Suprapubic skin (tissue), 4 donors: ENCODE data around the gene CLCNKA. TPM values are rescaled to one million over a fixed set of nuclear protein-coding genes. Genes with fewer than 3 reads are reported as not detected.
"Not testable (repeated sequence)": the region's sequence is repeated elsewhere in the genome, so short reads cannot be mapped to it uniquely, and the experiment has no call there.

ENCODE experiments used
- DNase-seq, 2 donors: peaks; one replicate each; pipeline ENCODE4 v3.0.0-alpha.2; 2019; ENCODE audit warnings: low spot score in 2 of 2
- H3K27ac ChIP-seq: fragments of 200-600 bp; sonication (generic); one replicate; pipeline ENCODE4 v1.5.1; 2019
- H3K27me3 ChIP-seq: fragments of 200-600 bp; sonication (generic); one replicate; pipeline ENCODE4 v1.5.1; 2019
- H3K36me3 ChIP-seq: fragments of 200-600 bp; sonication (generic); one replicate; pipeline ENCODE4 v1.5.1; 2019
- H3K4me1 ChIP-seq: fragments of 200-600 bp; sonication (generic); one replicate; pipeline ENCODE4 v1.5.1; 2019
- H3K4me3 ChIP-seq: fragments of 200-600 bp; sonication (generic); one replicate; pipeline ENCODE4 v1.5.1; 2019; ENCODE audit warnings: mild to moderate bottlenecking
- H3K9me3 ChIP-seq: fragments of 200-600 bp; sonication (generic); one replicate; pipeline ENCODE4 v1.5.1; 2019
- EP300 ChIP-seq: sonication (generic); formaldehyde crosslinking; IDR thresholded peaks from one replicate; pipeline ENCODE4 v1.6.1; 2017; ENCODE audit warnings: antibody characterized with exemption
- POLR2A ChIP-seq, 2 donors: fragments of 450-650 bp; IDR thresholded peaks; one replicate each; pipeline ENCODE4 v1.6.1; 2017; ENCODE audit warnings: antibody characterized with exemption in 2 of 2, mild to moderate bottlenecking in 2 of 2, moderate library complexity in 2 of 2
- POLR2AphosphoS5 ChIP-seq, 3 donors: sonication (generic); formaldehyde crosslinking; IDR thresholded peaks; one replicate each; pipeline ENCODE4 v1.6.1; 2017; ENCODE audit warnings: antibody characterized with exemption in 3 of 3
- WGBS: methylation state at CpG from one replicate; pipeline ENCODE4 v1.1.5; 2018; 5-methylcytosine and 5-hydroxymethylcytosine counted together
- total RNA-seq, 4 donors: library from RNA; depleted of rRNA; stranded (reverse); fragments of >200 nt; gene quantifications; one replicate each; pipeline ENCODE4 v1.1.0, GENCODE V29; 2016
- TF ChIP-seq, protein P1 (sequence below), 2 donors: fragments of 200-600 bp in 1 of 2; fragments of 450-650 bp in 1 of 2; sonication (generic) in 1 of 2; IDR thresholded peaks; one replicate each; pipeline ENCODE4 v1.5.1; 2016 to 2019; ENCODE audit warnings: antibody characterized with exemption in 2 of 2, mild to moderate bottlenecking in 1 of 2, moderate library complexity in 1 of 2

CLCNKA gene
- total RNA-seq, 4 donors from 2014 or later: 0.23 to 1.9 (median 0.51) TPM; not detected in 1

- Histone ChIP-seq H3K27ac (no peak overlapping the region), H3K36me3 (no peaks in the 10 kb centered on the region), H3K9me3 (no peaks in the 10 kb centered on the region), H3K4me3 (no peak overlapping the region), H3K4me1 (peaks cover 21% of the 10 kb centered on the region), H3K27me3 (peaks cover 23% of the 10 kb centered on the region)
- TF ChIP-seq POLR2A (IDR thresholded peaks at IDR 0.05): no peak
- TF ChIP-seq, protein P1, sequence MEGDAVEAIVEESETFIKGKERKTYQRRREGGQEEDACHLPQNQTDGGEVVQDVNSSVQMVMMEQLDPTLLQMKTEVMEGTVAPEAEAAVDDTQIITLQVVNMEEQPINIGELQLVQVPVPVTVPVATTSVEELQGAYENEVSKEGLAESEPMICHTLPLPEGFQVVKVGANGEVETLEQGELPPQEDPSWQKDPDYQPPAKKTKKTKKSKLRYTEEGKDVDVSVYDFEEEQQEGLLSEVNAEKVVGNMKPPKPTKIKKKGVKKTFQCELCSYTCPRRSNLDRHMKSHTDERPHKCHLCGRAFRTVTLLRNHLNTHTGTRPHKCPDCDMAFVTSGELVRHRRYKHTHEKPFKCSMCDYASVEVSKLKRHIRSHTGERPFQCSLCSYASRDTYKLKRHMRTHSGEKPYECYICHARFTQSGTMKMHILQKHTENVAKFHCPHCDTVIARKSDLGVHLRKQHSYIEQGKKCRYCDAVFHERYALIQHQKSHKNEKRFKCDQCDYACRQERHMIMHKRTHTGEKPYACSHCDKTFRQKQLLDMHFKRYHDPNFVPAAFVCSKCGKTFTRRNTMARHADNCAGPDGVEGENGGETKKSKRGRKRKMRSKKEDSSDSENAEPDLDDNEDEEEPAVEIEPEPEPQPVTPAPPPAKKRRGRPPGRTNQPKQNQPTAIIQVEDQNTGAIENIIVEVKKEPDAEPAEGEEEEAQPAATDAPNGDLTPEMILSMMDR (IDR thresholded peaks at IDR 0.05): no peak
- no peak for TF ChIP-seq EP300
- TF ChIP-seq POLR2AphosphoS5 (IDR thresholded peaks at IDR 0.05): no peak
- no peak for DNase-seq
- WGBS: 51% methylated on average over 19 of the region's 19 CpGs
Measured at GRCh38 chr1:16028237-16029002, 6.6 kb downstream of the CLCNKA start.

GRCh38 chr1:16029003-16029268, 7.1 kb downstream of the CLCNKA start:
- not testable (repeated sequence) for DNase-seq, H3K27ac ChIP-seq, H3K36me3 ChIP-seq, H3K9me3 ChIP-seq, H3K4me3 ChIP-seq
- Histone ChIP-seq H3K4me1 (peaks cover 21% of the 10 kb centered on the region), H3K27me3 (peaks cover 23% of the 10 kb centered on the region)
- 94% methylated on average over 6 of the region's 13 CpGs for whole genome bisulfite sequencing

DNA sequence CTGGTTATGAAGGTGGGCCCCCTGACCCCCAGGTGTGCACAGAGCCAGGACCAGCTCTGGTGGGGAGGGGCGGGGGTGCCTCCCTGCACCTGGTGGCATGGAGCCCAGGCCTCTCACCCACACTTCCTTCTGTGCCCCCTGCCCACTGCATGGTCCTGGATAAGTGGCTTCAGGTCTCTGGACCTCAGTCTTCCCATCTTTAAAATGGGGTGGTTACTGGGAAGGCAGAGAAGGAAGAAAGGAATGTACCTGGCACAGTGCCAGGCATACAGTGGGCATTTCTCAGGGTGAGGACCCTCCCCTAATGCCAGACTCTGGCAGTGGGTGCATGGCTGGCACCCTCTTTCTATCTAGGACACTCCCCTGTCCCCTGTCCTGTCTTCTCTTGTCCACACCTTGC, 7.5 kb downstream of the CLCNKA start:
- TF ChIP-seq EP300: no peak
- TF ChIP-seq, protein P1 (IDR thresholded peaks at IDR 0.05): no peak
- TF ChIP-seq POLR2AphosphoS5 (IDR thresholded peaks at IDR 0.05): no peak
- TF ChIP-seq POLR2A (IDR thresholded peaks at IDR 0.05): no peak
- Histone ChIP-seq H3K36me3 (no peaks in the 10 kb centered on the region), H3K27ac (no peak overlapping the region), H3K27me3 (peaks cover 23% of the 10 kb centered on the region), H3K4me1 (peaks cover 21% of the 10 kb centered on the region), H3K9me3 (no peaks in the 10 kb centered on the region), H3K4me3 (no peak overlapping the region)
- no peak for DNase-seq
- WGBS: 100% methylated on average over 1 of the region's 1 CpG

DNA sequence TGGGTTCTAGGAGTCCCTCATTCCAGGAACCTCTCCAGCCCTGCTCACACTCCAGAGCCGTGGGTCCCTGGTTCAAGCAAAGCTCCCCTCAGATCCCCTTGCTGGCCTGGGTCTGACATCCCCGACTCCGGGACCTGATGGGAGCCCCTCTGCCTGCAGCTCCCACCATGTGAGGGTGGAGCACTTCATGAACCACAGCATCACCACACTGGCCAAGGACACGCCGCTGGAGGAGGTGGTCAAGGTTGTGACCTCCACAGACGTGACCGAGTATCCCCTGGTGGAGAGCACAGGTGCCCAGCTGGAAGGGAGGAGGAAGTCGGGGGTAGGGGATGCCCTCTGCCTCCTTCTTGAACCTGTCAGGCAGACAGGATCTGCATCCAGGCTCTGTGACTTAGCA, 9.7 kb downstream of the CLCNKA start:
- H3K27ac ChIP-seq: no peak overlapping the region
- H3K4me3 ChIP-seq: no peak overlapping the region
- no peak for DNase-seq
- peaks cover 23% of the 10 kb centered on the region for H3K27me3 ChIP-seq
- no peaks in the 10 kb centered on the region for H3K36me3 ChIP-seq
- H3K9me3 ChIP-seq: no peaks in the 10 kb centered on the region
- TF ChIP-seq POLR2AphosphoS5 (IDR thresholded peaks at IDR 0.05) (no peak), POLR2A (IDR thresholded peaks at IDR 0.05) (no peak), EP300 (no peak)
- TF ChIP-seq, protein P1 (IDR thresholded peaks at IDR 0.05): no peak
- H3K4me1 ChIP-seq: peaks cover 21% of the 10 kb centered on the region
- WGBS: 77% methylated on average over 8 of the region's 8 CpGs

DNA sequence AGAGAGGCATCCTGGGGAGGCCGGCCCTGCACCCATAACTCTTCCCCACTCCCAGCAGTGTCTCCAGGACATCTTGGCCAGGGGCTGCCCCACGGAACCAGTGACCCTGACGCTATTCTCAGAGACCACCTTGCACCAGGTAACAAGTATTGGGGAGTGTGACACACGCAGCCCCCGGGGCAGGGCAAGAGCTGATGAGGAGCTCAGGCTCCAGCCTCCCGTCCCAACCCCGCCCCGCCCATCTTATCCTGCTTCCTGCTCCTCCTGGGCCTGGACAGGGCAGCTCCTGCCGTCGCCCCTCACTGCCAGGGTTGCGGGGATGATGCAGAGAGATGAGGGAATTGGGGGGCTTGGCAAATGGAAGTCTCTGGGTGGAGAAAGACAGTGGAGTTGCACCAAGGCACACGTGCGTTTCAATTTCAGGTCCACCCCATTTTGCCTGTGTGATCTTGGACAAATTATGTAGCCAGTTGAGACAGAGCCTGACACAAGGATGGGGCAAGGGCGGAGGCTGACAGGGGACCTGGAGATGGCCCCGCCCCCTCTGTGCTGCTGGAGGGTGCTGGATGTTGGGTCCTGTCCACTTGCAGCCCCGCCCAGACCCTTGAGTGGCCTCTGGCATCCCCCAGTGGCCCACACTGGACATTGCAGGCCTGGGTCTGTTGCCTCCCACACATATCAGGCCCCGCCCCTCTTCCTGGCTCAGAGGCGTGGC, 10.7 kb downstream of the CLCNKA start:
- H3K4me1 ChIP-seq: peaks cover 12% of the 10 kb centered on the region
- no peaks in the 10 kb centered on the region for H3K9me3 ChIP-seq
- no peak overlapping the region for H3K4me3 ChIP-seq
- peaks cover 23% of the 10 kb centered on the region for H3K27me3 ChIP-seq
- no peaks in the 10 kb centered on the region for H3K36me3 ChIP-seq
- DNase-seq: peak; percentile 91 to 92
- TF ChIP-seq POLR2AphosphoS5 (IDR thresholded peaks at IDR 0.05): no peak
- TF ChIP-seq, protein P1 (IDR thresholded peaks at IDR 0.05): peak; percentile 93
- WGBS: 47% methylated on average over 13 of the region's 18 CpGs
- H3K27ac ChIP-seq: no peak overlapping the region

- not testable (repeated sequence) for H3K36me3 ChIP-seq
Measured at GRCh38 chr1:16033103-16033632, 11.3 kb downstream of the CLCNKA start.

DNA sequence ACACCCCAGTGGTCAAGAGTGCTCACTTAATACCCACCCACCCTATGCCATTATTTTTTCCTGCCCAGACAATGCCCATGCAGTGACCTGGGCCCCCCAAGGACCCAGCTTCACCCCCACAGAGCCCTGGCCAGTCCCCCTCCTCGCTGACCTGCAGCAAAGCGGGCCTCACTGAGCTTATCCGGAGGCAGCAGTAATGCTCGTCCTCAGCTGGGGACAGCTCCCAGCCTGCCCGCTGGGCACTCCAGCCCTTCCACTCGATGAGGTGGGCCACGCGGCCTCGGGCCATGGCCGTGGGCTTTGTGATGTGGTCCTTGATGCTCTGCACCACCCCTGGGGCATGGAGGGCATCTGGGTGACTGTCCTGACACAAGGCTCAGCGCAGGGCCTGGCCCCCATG, 14.6 kb downstream of the CLCNKA start:
- H3K4me1 ChIP-seq: peaks cover 12% of the 10 kb centered on the region
- H3K36me3 ChIP-seq, H3K27me3 ChIP-seq, H3K27ac ChIP-seq, H3K9me3 ChIP-seq, H3K4me3 ChIP-seq, DNase-seq: not testable (repeated sequence)
- WGBS: 100% methylated on average over 3 of the region's 11 CpGs

More at GRCh38 chr1:16033103-16033632, 11.3 kb downstream of the CLCNKA start:
- WGBS: 65% methylated on average over 6 of the region's 7 CpGs
- Histone ChIP-seq H3K4me1 (peaks cover 12% of the 10 kb centered on the region), H3K27me3 (peaks cover 19% of the 10 kb centered on the region)
- DNase-seq, H3K4me3 ChIP-seq, H3K9me3 ChIP-seq, H3K27ac ChIP-seq: not testable (repeated sequence)
